ENCODE data around the gene DGKD. TPM values are rescaled to one million over a fixed set of nuclear protein-coding genes. Genes with fewer than 3 reads are reported as not detected.

DGKD gene
- total RNA-seq, 1 donor from 2014 or later = 17.7 TPM

DNA sequence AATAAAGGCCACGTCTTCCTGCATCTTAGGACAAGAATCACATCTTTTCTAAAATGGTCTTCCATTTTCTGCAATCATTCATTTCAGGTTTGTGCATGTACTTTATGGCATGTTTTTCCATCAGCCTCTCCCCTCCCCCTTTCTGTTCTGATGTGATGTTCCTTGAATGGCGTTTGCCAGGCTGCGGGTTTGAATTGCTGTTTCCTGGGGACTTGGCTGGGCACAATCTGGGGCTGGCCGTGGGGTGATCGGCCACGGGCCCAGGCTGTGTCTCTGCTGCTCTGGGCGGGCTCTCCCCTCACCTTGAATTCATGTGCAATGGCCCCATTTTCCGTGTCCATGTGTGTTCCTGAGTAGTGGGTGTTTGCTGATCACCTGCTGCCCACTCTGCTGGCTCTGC, 15.2 kb downstream of the DGKD start:
- Histone ChIP-seq H3K27ac (ENCODE audit: low read depth, low read length) (no peak overlapping the region), H3K36me3 (ENCODE audit: insufficient read depth, low read length) (no peaks in the 10 kb centered on the region), H3K9ac (ENCODE audit: low read length) (no peak overlapping the region), H4K20me1 (ENCODE audit: insufficient read depth, low read length) (peaks cover 29% of the 10 kb centered on the region), H3K27me3 (ENCODE audit: insufficient read depth, low read length) (no peaks in the 10 kb centered on the region), H2AFZ (ENCODE audit: low read depth, low read length) (no peak overlapping the region), H3K9me3 (ENCODE audit: insufficient read depth, low read depth, low read length) (no peaks in the 10 kb centered on the region), H3K4me3 (ENCODE audit: insufficient read depth, low read depth, low read length) (no peak overlapping the region), H3K79me2 (ENCODE audit: insufficient read depth, low read length) (peaks cover 16% of the 10 kb centered on the region), H3K4me2 (ENCODE audit: low read length) (no peak overlapping the region), H3K4me1 (ENCODE audit: insufficient read depth, low read length) (no peaks in the 10 kb centered on the region)
- Mint-ChIP-seq H3K4me1 (ENCODE audit: low read depth, unreplicated experiment) (peaks cover 2% of the 10 kb centered on the region), H3K27me3 (ENCODE audit: low read depth, unreplicated experiment) (no peaks in the 10 kb centered on the region), H3K27ac (ENCODE audit: unreplicated experiment) (no peak overlapping the region), H3K4me3 (ENCODE audit: unreplicated experiment) (no peak overlapping the region), H3K36me3 (ENCODE audit: low read depth, unreplicated experiment) (no peaks in the 10 kb centered on the region), H3K9me3 (ENCODE audit: unreplicated experiment) (no peaks in the 10 kb centered on the region)
- TF ChIP-seq, protein P1, sequence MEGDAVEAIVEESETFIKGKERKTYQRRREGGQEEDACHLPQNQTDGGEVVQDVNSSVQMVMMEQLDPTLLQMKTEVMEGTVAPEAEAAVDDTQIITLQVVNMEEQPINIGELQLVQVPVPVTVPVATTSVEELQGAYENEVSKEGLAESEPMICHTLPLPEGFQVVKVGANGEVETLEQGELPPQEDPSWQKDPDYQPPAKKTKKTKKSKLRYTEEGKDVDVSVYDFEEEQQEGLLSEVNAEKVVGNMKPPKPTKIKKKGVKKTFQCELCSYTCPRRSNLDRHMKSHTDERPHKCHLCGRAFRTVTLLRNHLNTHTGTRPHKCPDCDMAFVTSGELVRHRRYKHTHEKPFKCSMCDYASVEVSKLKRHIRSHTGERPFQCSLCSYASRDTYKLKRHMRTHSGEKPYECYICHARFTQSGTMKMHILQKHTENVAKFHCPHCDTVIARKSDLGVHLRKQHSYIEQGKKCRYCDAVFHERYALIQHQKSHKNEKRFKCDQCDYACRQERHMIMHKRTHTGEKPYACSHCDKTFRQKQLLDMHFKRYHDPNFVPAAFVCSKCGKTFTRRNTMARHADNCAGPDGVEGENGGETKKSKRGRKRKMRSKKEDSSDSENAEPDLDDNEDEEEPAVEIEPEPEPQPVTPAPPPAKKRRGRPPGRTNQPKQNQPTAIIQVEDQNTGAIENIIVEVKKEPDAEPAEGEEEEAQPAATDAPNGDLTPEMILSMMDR (IDR thresholded peaks at IDR 0.05; ENCODE audit: insufficient read depth, low read depth, low read length) = no peak
- TF ChIP-seq EZH2 (IDR thresholded peaks at IDR 0.05; ENCODE audit: insufficient read depth, low read length) = no peak
- DNase-seq (ENCODE audit: low read depth) (no peak), FAIRE-seq (no peak)

DNA sequence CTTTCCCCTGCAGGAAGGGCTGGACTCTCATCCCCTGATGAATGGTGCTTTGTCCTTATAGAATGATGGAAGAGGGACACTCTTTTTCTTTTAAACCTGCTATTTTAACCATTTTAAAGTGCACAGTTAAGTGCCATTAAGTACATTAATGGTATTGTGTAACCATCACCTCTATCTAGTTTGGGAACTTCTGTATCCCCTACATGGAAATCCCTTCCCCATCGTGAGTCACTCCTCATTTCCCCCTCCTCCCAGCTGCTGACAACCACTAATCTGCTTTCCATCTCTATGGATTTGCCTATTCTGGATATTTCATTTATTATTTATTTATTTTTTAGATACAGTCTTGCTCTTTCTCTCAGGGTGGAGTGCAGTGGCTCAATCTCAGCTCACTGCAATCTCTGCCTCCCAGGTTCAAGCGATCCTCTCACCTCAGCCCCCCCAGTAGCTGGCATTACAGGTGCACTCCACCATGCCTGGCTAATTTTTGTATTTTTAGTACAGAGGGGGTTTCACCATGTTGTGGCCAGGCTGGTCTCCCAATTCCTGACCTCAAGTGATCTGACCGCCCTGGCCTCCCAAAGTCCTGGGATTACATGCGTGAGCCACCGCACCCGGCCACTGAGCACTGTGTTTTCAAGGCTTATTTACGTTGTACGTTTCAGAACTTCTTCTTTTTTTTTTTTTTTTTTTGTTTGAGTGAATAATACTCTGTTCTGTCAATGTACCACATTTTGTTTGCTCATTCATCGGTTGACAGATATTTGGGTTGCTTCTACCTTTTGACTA, 15.8 kb downstream of the DGKD start:
- Mint-ChIP-seq H3K27ac (ENCODE audit: unreplicated experiment) (no peak overlapping the region), H3K4me3 (ENCODE audit: unreplicated experiment) (no peak overlapping the region), H3K27me3 (ENCODE audit: low read depth, unreplicated experiment) (no peaks in the 10 kb centered on the region), H3K9me3 (ENCODE audit: unreplicated experiment) (no peaks in the 10 kb centered on the region), H3K4me1 (ENCODE audit: low read depth, unreplicated experiment) (peaks cover 2% of the 10 kb centered on the region), H3K36me3 (ENCODE audit: low read depth, unreplicated experiment) (no peaks in the 10 kb centered on the region)
- no peak for FAIRE-seq
- no peaks in the 10 kb centered on the region for H3K27me3 ChIP-seq (ENCODE audit: insufficient read depth, low read length)
- no peak overlapping the region for H3K4me2 ChIP-seq (ENCODE audit: low read length)
- H3K4me1 ChIP-seq (ENCODE audit: insufficient read depth, low read length) = no peaks in the 10 kb centered on the region
- TF ChIP-seq EZH2 (IDR thresholded peaks at IDR 0.05; ENCODE audit: insufficient read depth, low read length) = no peak
- TF ChIP-seq, protein P1 (IDR thresholded peaks at IDR 0.05; ENCODE audit: insufficient read depth, low read depth, low read length) = no peak
- H3K27ac ChIP-seq (ENCODE audit: low read depth, low read length) = no peak overlapping the region
- H2AFZ ChIP-seq (ENCODE audit: low read depth, low read length) = no peak overlapping the region
- peaks cover 29% of the 10 kb centered on the region for H4K20me1 ChIP-seq (ENCODE audit: insufficient read depth, low read length)
- peaks cover 16% of the 10 kb centered on the region for H3K79me2 ChIP-seq (ENCODE audit: insufficient read depth, low read length)
- H3K9ac ChIP-seq (ENCODE audit: low read length) = no peak overlapping the region
- no peak for DNase-seq (ENCODE audit: low read depth)
- H3K4me3 ChIP-seq (ENCODE audit: insufficient read depth, low read depth, low read length) = no peak overlapping the region
- H3K36me3 ChIP-seq (ENCODE audit: insufficient read depth, low read length) = no peaks in the 10 kb centered on the region
- H3K9me3 ChIP-seq (ENCODE audit: insufficient read depth, low read depth, low read length) = no peaks in the 10 kb centered on the region

DNA sequence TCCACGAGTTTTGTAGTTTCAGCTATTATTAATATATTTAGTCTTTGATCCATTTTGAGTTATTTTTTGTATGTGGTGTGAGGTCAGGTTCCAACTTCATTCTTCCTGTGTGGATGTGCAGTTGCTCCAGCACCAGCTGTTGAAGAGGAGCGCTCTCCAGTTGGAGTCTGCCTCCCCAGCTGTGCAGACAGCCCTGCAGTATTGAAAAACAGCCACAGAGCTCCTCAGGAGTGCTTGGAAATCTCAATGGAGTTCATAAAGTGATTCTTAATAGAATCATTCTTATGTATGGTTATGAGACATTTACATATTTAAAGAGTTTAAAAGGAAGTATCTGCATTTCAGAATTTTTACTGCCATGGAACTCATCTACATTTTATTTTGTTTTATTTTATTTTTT, 17.3 kb downstream of the DGKD start:
- no peak for FAIRE-seq
- no peaks in the 10 kb centered on the region for H3K36me3 Mint-ChIP-seq (ENCODE audit: low read depth, unreplicated experiment)
- H3K4me1 ChIP-seq (ENCODE audit: insufficient read depth, low read length) = no peaks in the 10 kb centered on the region
- H3K4me3 ChIP-seq (ENCODE audit: insufficient read depth, low read depth, low read length) = no peak overlapping the region
- H3K9me3 ChIP-seq (ENCODE audit: insufficient read depth, low read depth, low read length) = no peaks in the 10 kb centered on the region
- H3K9ac ChIP-seq (ENCODE audit: low read length) = no peak overlapping the region
- no peaks in the 10 kb centered on the region for H3K9me3 Mint-ChIP-seq (ENCODE audit: unreplicated experiment)
- peaks cover 2% of the 10 kb centered on the region for H3K4me1 Mint-ChIP-seq (ENCODE audit: low read depth, unreplicated experiment)
- no peak for DNase-seq (ENCODE audit: low read depth)
- no peaks in the 10 kb centered on the region for H3K36me3 ChIP-seq (ENCODE audit: insufficient read depth, low read length)
- peaks cover 24% of the 10 kb centered on the region for H4K20me1 ChIP-seq (ENCODE audit: insufficient read depth, low read length)
- H3K27me3 Mint-ChIP-seq (ENCODE audit: low read depth, unreplicated experiment) = no peaks in the 10 kb centered on the region
- H3K27ac Mint-ChIP-seq (ENCODE audit: unreplicated experiment) = no peak overlapping the region
- H2AFZ ChIP-seq (ENCODE audit: low read depth, low read length) = no peak overlapping the region
- peaks cover 16% of the 10 kb centered on the region for H3K79me2 ChIP-seq (ENCODE audit: insufficient read depth, low read length)
- no peak overlapping the region for H3K27ac ChIP-seq (ENCODE audit: low read depth, low read length)
- TF ChIP-seq, protein P1 (IDR thresholded peaks at IDR 0.05; ENCODE audit: insufficient read depth, low read depth, low read length) = no peak
- no peak for TF ChIP-seq EZH2 (IDR thresholded peaks at IDR 0.05; ENCODE audit: insufficient read depth, low read length)
- no peaks in the 10 kb centered on the region for H3K27me3 ChIP-seq (ENCODE audit: insufficient read depth, low read length)
- H3K4me2 ChIP-seq (ENCODE audit: low read length) = no peak overlapping the region
- H3K4me3 Mint-ChIP-seq (ENCODE audit: unreplicated experiment) = no peak overlapping the region
